HCT116 (cell line): ENCODE data around the gene MADD.

Experiments used
- POLR2AphosphoS5 ChIP-seq: IDR thresholded peaks from 2 replicates; pipeline ENCODE4 v1.6.1; 2011; ENCODE audit warnings: mild to moderate bottlenecking, low read depth, low read length, moderate library complexity
- RAD21 ChIP-seq: IDR thresholded peaks from 2 replicates; pipeline ENCODE4 v1.6.1; 2012; ENCODE audit warnings: low read depth, mild to moderate bottlenecking
- TCF7L2 ChIP-seq: IDR thresholded peaks from 2 replicates; pipeline ENCODE4 v1.7.0; 2011; ENCODE audit warnings: borderline replicate concordance, inconsistent platforms; ENCODE audit not compliant: insufficient read depth, insufficient read length; ENCODE audit errors: extremely low read depth
- ZNF274 ChIP-seq: fragments of 200-500 bp; sonication (Bioruptor generic); IDR thresholded peaks from 2 replicates; pipeline ENCODE4 v1.6.1; 2014; ENCODE audit warnings: mild to moderate bottlenecking, low read depth, low read length, inconsistent platforms
- TF ChIP-seq, protein P1 (sequence below): IDR thresholded peaks from 2 replicates; pipeline ENCODE4 v1.6.1; 2012
- TF ChIP-seq, protein P2 (sequence below), 3 experiments: fragments of 200-600 bp in 1 of 3; sonication (generic) in 1 of 3; IDR thresholded peaks in 2 of 3; conservative IDR thresholded peaks in 1 of 3; 2 replicates each; pipeline ENCODE4 v1.5.1; 2012 to 2017; ENCODE audit warnings: low read depth in 2 of 3, low read length in 2 of 3, antibody characterized with exemption in 1 of 3, borderline replicate concordance in 1 of 3, control low read depth in 1 of 3, mild to moderate bottlenecking in 1 of 3, mixed read lengths in 1 of 3, mixed run types in 1 of 3, moderate library complexity in 1 of 3; ENCODE audit not compliant: insufficient read depth in 1 of 3

GRCh38 chr11:47372422-47372821 lies 102.5 kb downstream of the MADD start:
- no peak for TF ChIP-seq RAD21
- no peak for TF ChIP-seq TCF7L2
- TF ChIP-seq, protein P1, sequence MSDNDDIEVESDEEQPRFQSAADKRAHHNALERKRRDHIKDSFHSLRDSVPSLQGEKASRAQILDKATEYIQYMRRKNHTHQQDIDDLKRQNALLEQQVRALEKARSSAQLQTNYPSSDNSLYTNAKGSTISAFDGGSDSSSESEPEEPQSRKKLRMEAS: no peak
- TF ChIP-seq, protein P2, sequence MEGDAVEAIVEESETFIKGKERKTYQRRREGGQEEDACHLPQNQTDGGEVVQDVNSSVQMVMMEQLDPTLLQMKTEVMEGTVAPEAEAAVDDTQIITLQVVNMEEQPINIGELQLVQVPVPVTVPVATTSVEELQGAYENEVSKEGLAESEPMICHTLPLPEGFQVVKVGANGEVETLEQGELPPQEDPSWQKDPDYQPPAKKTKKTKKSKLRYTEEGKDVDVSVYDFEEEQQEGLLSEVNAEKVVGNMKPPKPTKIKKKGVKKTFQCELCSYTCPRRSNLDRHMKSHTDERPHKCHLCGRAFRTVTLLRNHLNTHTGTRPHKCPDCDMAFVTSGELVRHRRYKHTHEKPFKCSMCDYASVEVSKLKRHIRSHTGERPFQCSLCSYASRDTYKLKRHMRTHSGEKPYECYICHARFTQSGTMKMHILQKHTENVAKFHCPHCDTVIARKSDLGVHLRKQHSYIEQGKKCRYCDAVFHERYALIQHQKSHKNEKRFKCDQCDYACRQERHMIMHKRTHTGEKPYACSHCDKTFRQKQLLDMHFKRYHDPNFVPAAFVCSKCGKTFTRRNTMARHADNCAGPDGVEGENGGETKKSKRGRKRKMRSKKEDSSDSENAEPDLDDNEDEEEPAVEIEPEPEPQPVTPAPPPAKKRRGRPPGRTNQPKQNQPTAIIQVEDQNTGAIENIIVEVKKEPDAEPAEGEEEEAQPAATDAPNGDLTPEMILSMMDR (IDR thresholded peaks at IDR 0.05 in 2 of 3, conservative IDR thresholded peaks at IDR 0.05 in 1 of 3; ENCODE audit: borderline replicate concordance in 1 of 3, insufficient read depth in 1 of 3, low read depth in 2 of 3, low read length in 2 of 3): no peak
- TF ChIP-seq ZNF274: no peak
- no peak for TF ChIP-seq POLR2AphosphoS5
